ENCODE data around the gene ZNF620. TPM values are rescaled to one million over a fixed set of nuclear protein-coding genes. Genes with fewer than 3 reads are reported as not detected.
A peak's percentile ranks its signal among the peaks of the same experiment; 100 is the strongest.

Gene ZNF620
- polyA plus RNA-seq, 1 donor (not counting 4 experiments of a cell fraction or from before 2014, with no cell fraction given) = 0.35 TPM

DNA sequence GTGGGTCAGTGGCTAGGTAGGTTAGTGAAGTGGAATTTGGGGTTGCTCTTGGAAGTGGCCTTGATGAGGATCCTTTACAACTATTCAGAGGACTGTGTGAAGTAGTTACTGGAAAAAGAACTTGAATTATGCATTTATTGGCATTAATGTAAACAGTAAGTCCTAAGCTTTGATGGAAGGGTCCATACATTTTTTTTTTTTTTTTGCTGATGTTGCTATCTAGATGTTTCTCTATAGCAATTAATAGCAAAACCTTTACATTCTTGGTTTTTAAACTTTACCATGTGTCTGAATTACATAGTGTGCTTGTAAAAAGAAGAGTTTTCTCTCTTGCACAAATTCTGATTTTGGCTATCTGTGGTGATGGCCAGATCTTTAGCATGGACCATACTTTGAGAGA is 28.4 kb downstream of the ZNF620 start:
- H3K36me3 ChIP-seq (ENCODE audit: control insufficient read depth in 2 of 2, extremely low read depth in 1 of 2, insufficient read depth in 2 of 2, low read length in 2 of 2) = peaks cover 19 to 26% of the 10 kb centered on the region in 2 experiments
- no peak for DNase-seq (ENCODE audit: low read depth, low spot score)
- H3K9me3 ChIP-seq (ENCODE audit: control insufficient read depth, low read depth, low read length) = peaks cover 8% of the 10 kb centered on the region

DNA sequence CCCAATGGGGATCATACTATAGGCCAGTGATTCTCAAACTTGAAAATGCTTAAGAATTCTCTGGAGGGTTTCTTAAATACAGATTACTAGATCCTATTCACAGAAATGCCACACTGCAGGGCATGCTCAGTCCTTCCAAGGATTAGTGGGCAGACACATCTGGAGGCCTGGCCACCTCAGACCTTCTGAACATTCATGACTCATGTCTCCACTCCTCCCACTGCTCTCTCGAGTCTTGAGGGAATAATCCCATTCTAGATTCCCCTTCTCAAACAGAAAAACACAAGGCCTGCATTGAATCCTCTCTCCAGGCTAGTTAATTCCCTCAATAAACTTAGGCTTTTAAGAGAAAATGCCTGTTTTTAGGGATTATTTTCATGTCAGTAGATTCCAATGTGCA is 41.0 kb downstream of the ZNF620 start:
- Histone ChIP-seq H4K20me1 (ENCODE audit: control insufficient read depth, extremely low read depth, insufficient read depth, low read length) (no peaks in the 10 kb centered on the region), H3K9ac (ENCODE audit: control insufficient read depth, extremely low read depth, insufficient read depth, low read length) (no peak overlapping the region), H3K36me3 (ENCODE audit: control insufficient read depth in 2 of 2, extremely low read depth in 1 of 2, insufficient read depth in 2 of 2, low read length in 2 of 2) (no peaks in the 10 kb centered on the region), H3K4me2 (ENCODE audit: control insufficient read depth, extremely low read depth, insufficient read depth, low read depth, low read length) (no peak overlapping the region), H3K9me1 (ENCODE audit: control insufficient read depth, extremely low read depth, insufficient read depth, low read length) (no peaks in the 10 kb centered on the region), H2AFZ (ENCODE audit: control insufficient read depth, low read length) (no peak overlapping the region), H3K27ac (ENCODE audit: control insufficient read depth, insufficient read depth, low read length) (no peak overlapping the region), H3K79me2 (ENCODE audit: control insufficient read depth, insufficient read depth, low read length) (no peaks in the 10 kb centered on the region), H3K27me3 (ENCODE audit: control insufficient read depth, extremely low read depth, insufficient read depth, low read length) (no peaks in the 10 kb centered on the region), H3K4me1 (ENCODE audit: control insufficient read depth, extremely low read depth, insufficient read depth, low read length) (no peaks in the 10 kb centered on the region), H3K4me3 (ENCODE audit: control insufficient read depth in 2 of 3, extremely low read depth in 1 of 3, insufficient read depth in 2 of 3, low read depth in 1 of 3, low read length in 3 of 3) (no peak overlapping the region), H3K9me3 (ENCODE audit: control insufficient read depth, low read depth, low read length) (no peaks in the 10 kb centered on the region)
- dilution Hi-C loops (cut with MboI; ENCODE audit: extremely low pct_ligation_motif_present, low sequenced_read_pairs) = no loop called here
- FAIRE-seq = peak; percentile 13
- TF ChIP-seq, protein P1, sequence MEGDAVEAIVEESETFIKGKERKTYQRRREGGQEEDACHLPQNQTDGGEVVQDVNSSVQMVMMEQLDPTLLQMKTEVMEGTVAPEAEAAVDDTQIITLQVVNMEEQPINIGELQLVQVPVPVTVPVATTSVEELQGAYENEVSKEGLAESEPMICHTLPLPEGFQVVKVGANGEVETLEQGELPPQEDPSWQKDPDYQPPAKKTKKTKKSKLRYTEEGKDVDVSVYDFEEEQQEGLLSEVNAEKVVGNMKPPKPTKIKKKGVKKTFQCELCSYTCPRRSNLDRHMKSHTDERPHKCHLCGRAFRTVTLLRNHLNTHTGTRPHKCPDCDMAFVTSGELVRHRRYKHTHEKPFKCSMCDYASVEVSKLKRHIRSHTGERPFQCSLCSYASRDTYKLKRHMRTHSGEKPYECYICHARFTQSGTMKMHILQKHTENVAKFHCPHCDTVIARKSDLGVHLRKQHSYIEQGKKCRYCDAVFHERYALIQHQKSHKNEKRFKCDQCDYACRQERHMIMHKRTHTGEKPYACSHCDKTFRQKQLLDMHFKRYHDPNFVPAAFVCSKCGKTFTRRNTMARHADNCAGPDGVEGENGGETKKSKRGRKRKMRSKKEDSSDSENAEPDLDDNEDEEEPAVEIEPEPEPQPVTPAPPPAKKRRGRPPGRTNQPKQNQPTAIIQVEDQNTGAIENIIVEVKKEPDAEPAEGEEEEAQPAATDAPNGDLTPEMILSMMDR (optimal IDR thresholded peaks at IDR 0.05 in 1 of 3, IDR thresholded peaks at IDR 0.05 in 1 of 3, conservative IDR thresholded peaks at IDR 0.05 in 1 of 3; ENCODE audit: extremely low read depth in 1 of 3, insufficient read depth in 2 of 3, low read length in 3 of 3) = no peak
- TF ChIP-seq EZH2 (IDR thresholded peaks at IDR 0.05; ENCODE audit: low read length) = no peak
- no peak for DNase-seq (ENCODE audit: low read depth, low spot score)

More for the DNA sequence above, 28.4 kb downstream of the ZNF620 start:
- TF ChIP-seq EZH2 (IDR thresholded peaks at IDR 0.05; ENCODE audit: low read length) = no peak
- TF ChIP-seq, protein P1 (optimal IDR thresholded peaks at IDR 0.05 in 1 of 3, IDR thresholded peaks at IDR 0.05 in 1 of 3, conservative IDR thresholded peaks at IDR 0.05 in 1 of 3; ENCODE audit: extremely low read depth in 1 of 3, insufficient read depth in 2 of 3, low read length in 3 of 3) = no peak
- dilution Hi-C loops (cut with MboI; ENCODE audit: extremely low pct_ligation_motif_present, low sequenced_read_pairs) = no loop called here
- Histone ChIP-seq H3K79me2 (ENCODE audit: control insufficient read depth, insufficient read depth, low read length) (no peaks in the 10 kb centered on the region), H3K4me2 (ENCODE audit: control insufficient read depth, extremely low read depth, insufficient read depth, low read depth, low read length) (no peak overlapping the region), H3K27me3 (ENCODE audit: control insufficient read depth, extremely low read depth, insufficient read depth, low read length) (no peaks in the 10 kb centered on the region), H3K4me1 (ENCODE audit: control insufficient read depth, extremely low read depth, insufficient read depth, low read length) (no peaks in the 10 kb centered on the region), H3K27ac (ENCODE audit: control insufficient read depth, insufficient read depth, low read length) (no peak overlapping the region), H3K9ac (ENCODE audit: control insufficient read depth, extremely low read depth, insufficient read depth, low read length) (no peak overlapping the region), H2AFZ (ENCODE audit: control insufficient read depth, low read length) (no peak overlapping the region), H4K20me1 (ENCODE audit: control insufficient read depth, extremely low read depth, insufficient read depth, low read length) (no peaks in the 10 kb centered on the region), H3K9me1 (ENCODE audit: control insufficient read depth, extremely low read depth, insufficient read depth, low read length) (no peaks in the 10 kb centered on the region), H3K4me3 (ENCODE audit: control insufficient read depth in 2 of 3, extremely low read depth in 1 of 3, insufficient read depth in 2 of 3, low read depth in 1 of 3, low read length in 3 of 3) (no peak overlapping the region)
- no peak for FAIRE-seq
